ENCODE results near the gene RNF112.

Gene RNF112

GRCh38 chr17:19388791-19389785 is 21.9 kb upstream of the RNF112 start:
- no peak for DNase-seq

- no peak for DNase-seq
Observed at GRCh38 chr17:19390951-19391350, 20.1 kb upstream of the RNF112 start.

GRCh38 chr17:19391432-19391831 is 19.6 kb upstream of the RNF112 start:
- DNase-seq = no peak

GRCh38 chr17:19392303-19392702 is 18.7 kb upstream of the RNF112 start:
- no peak for DNase-seq

- DNase-seq = no peak
Observed at GRCh38 chr17:19397556-19398041, 13.4 kb upstream of the RNF112 start.

GRCh38 chr17:19398301-19399181 is 12.5 kb upstream of the RNF112 start:
- no peak for DNase-seq

- no peak for DNase-seq
Observed at GRCh38 chr17:19399750-19400450, 11.1 kb upstream of the RNF112 start.

GRCh38 chr17:19401321-19402010 is 9.6 kb upstream of the RNF112 start:
- no peak for DNase-seq

- no peak for DNase-seq
Observed at GRCh38 chr17:19402171-19402570, 8.9 kb upstream of the RNF112 start.

- DNase-seq = no peak
Observed at GRCh38 chr17:19403021-19403420, 8.0 kb upstream of the RNF112 start.

- no peak for DNase-seq
Observed at GRCh38 chr17:19404264-19404663, 6.8 kb upstream of the RNF112 start.

GRCh38 chr17:19405114-19405513 is 5.9 kb upstream of the RNF112 start:
- DNase-seq = no peak

- DNase-seq = no peak
Observed at GRCh38 chr17:19407601-19408345, 3.3 kb upstream of the RNF112 start.

- no peak for DNase-seq
Observed at GRCh38 chr17:19408346-19408710, 2.7 kb upstream of the RNF112 start.

GRCh38 chr17:19409066-19409465 is 2.0 kb upstream of the RNF112 start:
- no peak for DNase-seq

GRCh38 chr17:19409509-19409908 is 1.5 kb upstream of the RNF112 start:
- no peak for DNase-seq

- no peak for DNase-seq
Observed at GRCh38 chr17:19410091-19410490, 941 bp upstream of the RNF112 start.

GRCh38 chr17:19411631-19412030 is 599 bp downstream of the RNF112 start:
- DNase-seq = no peak

- no peak for DNase-seq
Observed at GRCh38 chr17:19412510-19412909, 1.5 kb downstream of the RNF112 start.

GRCh38 chr17:19412984-19413383 is 2.0 kb downstream of the RNF112 start:
- no peak for DNase-seq

GRCh38 chr17:19413761-19414160 is 2.7 kb downstream of the RNF112 start:
- DNase-seq = no peak

Measured in CD4-positive, alpha-beta T cell treated with Interleukin-21 for 1 hour (primary cell).